AG09309 (cell line): ENCODE data around the gene SNRK.

ENCODE experiments used
- DNase-seq: peaks from one replicate; pipeline ENCODE4 v3.0.0-alpha.2; 2010; ENCODE audit warnings: low read depth
- H3K4me3 ChIP-seq: 2 replicates; pipeline ENCODE4 v1.5.1; 2011; ENCODE audit warnings: mild to moderate bottlenecking, low read depth, low read length, moderate library complexity; ENCODE audit not compliant: control insufficient read depth
- TF ChIP-seq, protein P1 (sequence below): IDR thresholded peaks from 2 replicates; pipeline ENCODE4 v1.5.1; 2011; ENCODE audit warnings: mild to moderate bottlenecking, low read depth, low read length, inconsistent platforms; ENCODE audit not compliant: insufficient read depth, control insufficient read depth; ENCODE audit errors: missing control alignments

The SNRK gene

DNA sequence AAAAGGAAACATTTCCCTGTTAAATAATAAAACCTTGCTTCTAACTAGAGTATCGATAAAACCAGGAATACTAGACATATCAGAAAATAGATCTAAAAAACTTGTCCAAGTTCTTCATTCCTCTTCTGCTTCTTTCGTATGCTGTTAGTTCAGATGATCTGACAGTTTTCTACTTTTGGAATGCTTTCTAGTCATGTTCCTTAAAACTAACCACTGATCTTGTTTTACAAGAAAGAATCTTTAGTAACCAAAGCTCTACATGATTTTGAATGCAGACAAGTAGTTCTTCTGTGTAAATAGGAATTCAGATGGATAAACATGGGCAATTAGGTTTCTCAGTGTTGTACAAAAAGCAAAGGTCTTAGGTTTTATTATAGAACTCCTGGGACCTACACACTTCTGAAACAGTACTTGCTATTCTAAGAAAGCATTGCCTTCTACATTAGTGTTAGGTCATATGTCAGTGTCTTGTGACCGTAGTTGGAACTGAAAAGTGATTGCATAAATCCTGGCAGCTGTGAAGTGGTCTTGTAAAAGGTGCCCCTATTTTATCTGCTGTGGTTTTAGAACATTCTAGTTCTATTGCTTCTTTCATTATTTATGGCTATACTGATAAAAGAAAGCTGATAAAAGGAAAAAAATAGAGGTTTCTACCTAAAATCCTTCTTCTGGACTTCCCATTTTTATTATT, 40.7 kb downstream of the SNRK start:
- TF ChIP-seq, protein P1, sequence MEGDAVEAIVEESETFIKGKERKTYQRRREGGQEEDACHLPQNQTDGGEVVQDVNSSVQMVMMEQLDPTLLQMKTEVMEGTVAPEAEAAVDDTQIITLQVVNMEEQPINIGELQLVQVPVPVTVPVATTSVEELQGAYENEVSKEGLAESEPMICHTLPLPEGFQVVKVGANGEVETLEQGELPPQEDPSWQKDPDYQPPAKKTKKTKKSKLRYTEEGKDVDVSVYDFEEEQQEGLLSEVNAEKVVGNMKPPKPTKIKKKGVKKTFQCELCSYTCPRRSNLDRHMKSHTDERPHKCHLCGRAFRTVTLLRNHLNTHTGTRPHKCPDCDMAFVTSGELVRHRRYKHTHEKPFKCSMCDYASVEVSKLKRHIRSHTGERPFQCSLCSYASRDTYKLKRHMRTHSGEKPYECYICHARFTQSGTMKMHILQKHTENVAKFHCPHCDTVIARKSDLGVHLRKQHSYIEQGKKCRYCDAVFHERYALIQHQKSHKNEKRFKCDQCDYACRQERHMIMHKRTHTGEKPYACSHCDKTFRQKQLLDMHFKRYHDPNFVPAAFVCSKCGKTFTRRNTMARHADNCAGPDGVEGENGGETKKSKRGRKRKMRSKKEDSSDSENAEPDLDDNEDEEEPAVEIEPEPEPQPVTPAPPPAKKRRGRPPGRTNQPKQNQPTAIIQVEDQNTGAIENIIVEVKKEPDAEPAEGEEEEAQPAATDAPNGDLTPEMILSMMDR, result no peak
- no peak overlapping the region for H3K4me3 ChIP-seq
- DNase-seq, result peak; percentile 28

DNA sequence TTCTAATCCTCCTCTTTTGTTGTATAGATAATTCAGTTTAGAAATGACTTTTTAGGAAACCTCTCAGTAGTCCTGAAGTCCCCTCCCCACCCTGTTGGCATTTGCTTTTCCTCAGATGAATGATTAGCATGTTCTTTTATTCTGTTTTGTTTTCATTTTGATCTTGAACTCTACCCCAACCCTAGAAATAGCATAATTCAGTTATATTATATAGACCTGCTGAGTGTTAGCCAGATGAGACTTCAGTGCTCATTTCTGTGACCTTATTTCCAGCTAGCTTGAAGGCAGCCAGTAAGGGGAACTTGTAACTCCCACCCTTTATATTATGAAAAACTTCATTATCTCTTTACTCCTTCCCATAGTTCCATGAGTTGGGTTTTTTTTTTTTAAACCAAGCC, 41.2 kb downstream of the SNRK start:
- H3K4me3 ChIP-seq, result no peak overlapping the region
- TF ChIP-seq, protein P1, result no peak
- DNase-seq, result no peak

DNA sequence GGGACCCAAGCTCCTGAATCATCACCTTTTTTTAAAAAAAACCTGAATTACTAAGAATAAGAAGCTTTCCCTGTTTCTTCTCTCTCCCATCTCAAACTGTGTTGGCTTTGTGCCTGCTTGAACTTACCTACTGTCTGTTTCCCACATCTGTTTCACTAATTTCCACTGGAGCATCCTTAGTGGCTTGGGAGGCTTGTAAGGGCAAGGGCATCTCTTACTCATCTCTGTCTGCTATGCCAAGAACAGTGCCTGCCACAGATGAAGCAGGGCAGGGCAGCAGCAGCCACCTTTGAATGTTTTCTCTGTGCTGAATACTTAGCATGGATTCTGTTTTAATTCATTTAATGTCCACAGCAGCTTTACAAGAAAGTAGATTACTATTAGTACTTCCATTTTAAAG, 42.3 kb downstream of the SNRK start:
- no peak for DNase-seq
- no peak overlapping the region for H3K4me3 ChIP-seq
- TF ChIP-seq, protein P1, result no peak

DNA sequence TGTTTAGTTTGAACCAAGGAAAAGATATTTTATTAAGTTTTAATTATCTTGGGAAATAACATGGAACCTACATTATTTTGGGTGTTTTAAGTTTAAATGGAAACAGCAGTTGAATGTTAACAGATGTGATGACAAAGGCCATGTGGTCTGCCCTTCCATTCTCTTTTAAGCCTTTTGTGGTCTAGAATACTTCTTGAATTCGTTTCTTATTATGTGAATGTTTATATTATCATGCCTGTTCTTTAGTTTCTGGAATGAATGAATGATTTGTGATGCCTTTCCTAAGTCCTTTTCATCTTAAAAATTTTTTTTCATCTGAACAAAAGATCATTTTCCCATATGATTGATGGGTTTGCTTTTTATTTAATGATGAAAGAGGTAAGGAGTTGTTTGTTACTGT, 44.6 kb downstream of the SNRK start:
- no peak for DNase-seq
- H3K4me3 ChIP-seq, result no peak overlapping the region
- TF ChIP-seq, protein P1, result no peak

DNA sequence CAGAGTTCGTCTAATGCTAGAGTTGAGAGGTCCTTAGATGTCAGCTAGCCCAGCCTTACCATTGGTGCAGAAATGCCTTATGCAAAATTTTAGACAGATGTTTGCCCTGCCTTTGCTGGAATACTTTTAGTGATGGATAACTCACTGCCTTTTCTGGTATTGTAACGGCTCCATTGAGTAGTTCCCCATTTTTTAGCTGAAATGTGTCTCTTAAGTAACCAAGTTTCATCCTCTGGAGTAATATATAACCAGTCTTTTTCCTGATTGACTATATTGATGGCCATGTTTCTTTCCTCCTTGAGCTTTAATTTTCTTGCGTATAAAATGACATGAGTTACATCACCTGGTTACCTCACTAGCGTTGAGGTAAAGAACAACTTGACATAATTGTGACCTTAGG, 45.0 kb downstream of the SNRK start:
- DNase-seq, result no peak
- TF ChIP-seq, protein P1, result no peak
- no peak overlapping the region for H3K4me3 ChIP-seq

DNA sequence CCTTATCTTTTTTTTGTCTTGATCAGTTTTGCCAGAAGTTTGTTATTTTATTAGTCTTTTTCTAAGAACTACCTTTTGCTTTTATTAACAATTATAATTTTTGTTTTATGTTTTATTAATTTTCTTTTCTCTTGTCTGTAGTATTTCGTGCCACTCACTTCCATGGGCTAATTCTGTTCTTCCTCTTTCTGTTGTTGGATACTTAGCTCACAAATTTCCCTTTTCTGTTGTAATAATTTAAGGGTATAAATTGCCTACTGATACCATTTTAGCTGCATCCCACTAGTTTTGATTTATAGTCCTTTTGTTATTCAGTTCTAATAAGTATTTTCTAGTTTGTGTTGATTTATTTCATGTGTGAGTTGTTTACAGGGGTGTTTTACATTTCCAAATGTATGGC, 48.6 kb downstream of the SNRK start:
- H3K4me3 ChIP-seq, result no peak overlapping the region
- TF ChIP-seq, protein P1, result no peak
- DNase-seq, result no peak

DNA sequence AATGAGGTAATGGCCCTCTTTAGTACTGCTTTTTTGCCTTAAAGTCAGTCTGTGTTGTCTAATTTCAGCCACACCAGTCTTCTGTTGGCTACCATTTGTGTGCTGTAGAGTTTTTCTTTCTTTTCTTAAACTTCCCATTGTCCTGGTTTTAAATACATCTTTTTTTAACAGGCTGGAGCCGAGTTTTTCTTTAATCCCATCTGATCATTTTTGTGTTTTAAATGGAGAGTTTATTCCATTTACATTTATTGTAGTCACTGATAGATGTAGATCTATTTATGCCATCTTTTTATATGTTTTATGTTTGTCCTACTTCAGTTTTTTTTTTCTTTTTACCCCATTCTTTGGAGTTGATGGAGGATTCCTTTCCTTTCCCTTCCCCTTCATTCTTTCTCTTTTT, 49.5 kb downstream of the SNRK start:
- H3K4me3 ChIP-seq, result no peak overlapping the region
- TF ChIP-seq, protein P1, result no peak
- no peak for DNase-seq
